Measurements from ENCODE around the gene SMAD7.

GRCh38 chr18:48993586-48993985, 42.8 kb upstream of the SMAD7 start:
- no peak for TF ChIP-seq CTCF (IDR thresholded peaks at IDR 0.05)
- TF ChIP-seq POLR2A (IDR thresholded peaks at IDR 0.05) = no peak
